ENCODE measurements around the gene ATP1A3.
"Not testable (repeated sequence)": the region's sequence is repeated elsewhere in the genome, so short reads cannot be mapped to it uniquely, and the experiment has no call there.

ATP1A3 gene

DNA sequence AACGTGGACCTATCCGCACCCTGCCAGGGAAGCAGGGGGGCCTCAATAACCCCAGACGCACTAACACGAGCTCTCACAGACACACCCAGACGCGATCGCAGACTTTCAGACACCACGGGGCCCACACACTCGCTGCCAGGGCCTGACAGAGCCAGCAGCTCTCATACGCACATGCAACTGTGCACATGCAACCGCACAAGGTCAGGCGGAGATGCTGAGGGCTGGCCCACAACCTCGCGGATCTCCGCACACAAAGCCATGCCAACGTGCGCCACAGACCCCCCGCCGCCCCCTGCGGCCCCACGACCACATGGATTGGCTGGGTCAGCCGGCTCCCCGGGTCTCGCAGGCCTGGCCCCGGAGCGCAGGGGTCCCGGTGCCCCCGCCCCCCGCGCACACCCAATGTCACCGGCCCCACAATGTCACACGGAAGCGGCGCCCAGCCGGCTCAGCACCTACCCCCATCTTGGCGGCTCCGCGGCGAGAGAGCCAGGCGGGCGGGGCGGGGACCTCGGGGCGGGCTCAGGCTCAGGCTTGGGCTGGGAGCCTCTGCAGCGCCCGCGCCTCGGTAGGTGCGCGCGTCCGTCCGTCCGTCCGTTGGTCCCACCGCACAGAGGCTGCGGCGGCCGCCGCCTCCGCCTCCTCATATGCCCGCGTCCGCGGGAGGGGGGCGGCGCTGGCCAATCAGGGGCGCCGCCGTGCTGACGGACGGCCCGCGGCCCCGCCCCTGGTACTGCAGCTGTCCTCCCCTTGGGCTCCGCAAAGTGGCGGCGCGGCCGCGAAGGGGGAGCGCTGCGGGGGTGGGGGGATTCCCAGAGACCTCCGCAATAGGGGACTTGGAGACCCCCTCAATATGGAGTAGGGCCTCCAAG is at the start of gene ATP1A3:
Gene ATP1A3 (minus strand): TSS at position 619 of the 872 bp plus-strand sequence. CDS start 154 bp downstream, at position 465.
- peak; percentile 79 for DNase-seq (ENCODE audit: low spot score)

DNA sequence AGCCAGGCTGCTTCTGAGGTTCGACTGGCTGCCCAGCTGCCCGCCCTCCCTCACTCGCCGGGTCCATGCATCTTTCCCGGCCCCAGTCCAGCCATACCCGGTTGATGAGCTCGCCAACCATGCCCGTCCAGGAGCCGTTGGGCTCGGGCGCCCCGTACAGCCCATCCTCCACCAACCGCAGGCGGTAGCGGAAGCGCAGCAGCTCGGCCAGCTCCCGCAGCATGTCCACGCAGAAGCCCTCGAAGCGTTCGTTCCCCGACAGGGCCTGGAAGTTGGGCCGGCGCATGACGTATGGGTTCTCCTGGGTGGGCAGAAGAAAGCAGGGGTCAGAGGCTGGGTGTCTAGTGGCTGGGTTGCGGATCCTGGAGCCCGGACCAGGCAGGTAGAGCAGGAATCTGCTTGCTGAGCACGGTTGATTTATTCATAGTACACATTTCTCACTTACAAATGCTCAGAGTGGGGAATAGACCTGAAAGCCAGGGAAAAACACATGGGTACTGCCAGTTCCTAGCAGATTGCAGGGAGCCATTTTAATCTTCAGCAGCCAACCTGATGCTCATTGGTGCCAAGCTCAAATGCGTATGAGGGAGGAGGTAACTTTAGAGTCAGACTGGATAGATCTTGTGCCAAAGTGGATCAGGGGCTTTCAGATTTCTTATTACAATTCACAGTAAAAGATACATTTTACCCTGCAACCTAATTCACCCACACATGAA is 48.6 kb upstream of the ATP1A3 start:
- DNase-seq (ENCODE audit: low spot score): peak; percentile 93

DNA sequence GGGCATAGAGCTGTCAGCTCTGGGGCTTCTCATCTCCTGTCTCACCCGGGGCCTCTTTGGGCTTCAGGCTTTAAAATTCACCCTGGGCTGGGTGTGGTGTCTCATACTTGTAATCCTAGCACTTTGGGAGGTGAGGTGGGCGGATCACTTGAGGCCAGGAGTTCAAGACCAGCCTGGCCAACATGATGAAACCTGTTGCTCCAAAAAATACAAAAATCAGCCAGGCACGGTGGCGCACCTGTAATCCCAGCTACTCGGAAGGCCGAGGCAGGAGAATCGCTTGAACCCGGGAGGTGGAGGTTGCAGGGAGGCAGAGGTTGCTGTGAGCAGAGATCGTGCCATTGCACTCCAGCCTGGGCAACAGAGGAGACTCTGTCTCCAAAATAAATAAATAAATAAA is 46.5 kb upstream of the ATP1A3 start:
- DNase-seq (ENCODE audit: low spot score): not testable (repeated sequence)

DNA sequence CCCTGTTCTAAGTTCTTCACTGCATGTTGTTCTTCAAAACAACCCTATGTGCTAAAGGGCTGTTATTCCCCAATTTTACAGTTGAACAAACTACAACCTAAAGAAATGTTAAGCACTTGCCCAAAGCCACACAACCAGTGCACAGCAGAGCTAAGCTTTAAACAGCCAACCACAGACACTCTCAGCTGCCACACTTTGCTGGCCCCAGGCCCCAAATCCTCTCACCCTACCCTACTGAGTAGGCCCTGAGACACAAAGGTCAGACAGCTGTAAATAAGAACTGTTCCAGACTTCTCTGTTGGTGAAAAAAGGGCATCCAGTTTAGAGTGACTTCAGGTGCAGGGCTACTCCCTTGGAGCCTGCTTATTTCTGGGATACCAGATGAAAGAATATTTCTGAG is 46.0 kb upstream of the ATP1A3 start:
- no peak for DNase-seq (ENCODE audit: low spot score)

DNA sequence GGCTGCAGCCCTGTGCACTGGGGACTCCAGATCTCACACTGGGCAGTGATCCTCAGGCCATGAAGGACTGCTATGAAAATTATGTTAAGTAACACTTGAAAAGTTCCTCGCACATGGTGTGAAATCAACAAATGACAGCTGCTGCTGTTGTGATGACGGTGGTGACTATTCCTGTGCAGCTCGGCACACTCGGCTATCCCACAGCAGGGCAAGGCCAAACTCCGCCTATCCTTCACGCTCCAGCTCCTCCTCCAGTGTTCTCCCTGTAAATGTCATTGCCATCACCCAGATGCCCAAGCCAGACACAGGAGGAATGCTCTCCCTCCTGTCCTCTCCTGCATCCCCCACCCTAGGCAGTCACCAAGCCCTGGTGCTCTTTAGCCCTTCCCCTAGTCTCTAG is 44.6 kb upstream of the ATP1A3 start:
- peak; percentile 49 for DNase-seq (ENCODE audit: low spot score)

DNA sequence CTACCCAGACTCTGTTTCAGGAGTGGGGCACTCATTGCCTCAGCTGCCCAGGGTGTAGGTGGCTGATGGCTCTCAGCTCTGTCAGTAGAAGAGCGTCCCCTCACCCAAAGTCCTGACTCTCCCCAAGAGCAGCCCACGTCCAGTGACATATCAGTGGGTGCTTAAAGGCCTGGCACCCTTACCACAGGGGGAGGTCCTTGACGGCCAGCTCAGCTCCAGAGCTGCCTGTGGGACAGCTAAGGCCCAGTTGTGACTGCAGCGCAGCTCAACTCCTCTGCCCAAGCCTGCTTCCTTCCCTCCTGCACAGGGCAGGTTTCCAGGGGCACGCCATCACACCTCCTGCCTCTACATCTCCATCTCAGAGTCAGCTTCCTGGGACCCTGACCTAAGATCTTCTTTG is 43.6 kb upstream of the ATP1A3 start:
- no peak for DNase-seq (ENCODE audit: low spot score)

DNA sequence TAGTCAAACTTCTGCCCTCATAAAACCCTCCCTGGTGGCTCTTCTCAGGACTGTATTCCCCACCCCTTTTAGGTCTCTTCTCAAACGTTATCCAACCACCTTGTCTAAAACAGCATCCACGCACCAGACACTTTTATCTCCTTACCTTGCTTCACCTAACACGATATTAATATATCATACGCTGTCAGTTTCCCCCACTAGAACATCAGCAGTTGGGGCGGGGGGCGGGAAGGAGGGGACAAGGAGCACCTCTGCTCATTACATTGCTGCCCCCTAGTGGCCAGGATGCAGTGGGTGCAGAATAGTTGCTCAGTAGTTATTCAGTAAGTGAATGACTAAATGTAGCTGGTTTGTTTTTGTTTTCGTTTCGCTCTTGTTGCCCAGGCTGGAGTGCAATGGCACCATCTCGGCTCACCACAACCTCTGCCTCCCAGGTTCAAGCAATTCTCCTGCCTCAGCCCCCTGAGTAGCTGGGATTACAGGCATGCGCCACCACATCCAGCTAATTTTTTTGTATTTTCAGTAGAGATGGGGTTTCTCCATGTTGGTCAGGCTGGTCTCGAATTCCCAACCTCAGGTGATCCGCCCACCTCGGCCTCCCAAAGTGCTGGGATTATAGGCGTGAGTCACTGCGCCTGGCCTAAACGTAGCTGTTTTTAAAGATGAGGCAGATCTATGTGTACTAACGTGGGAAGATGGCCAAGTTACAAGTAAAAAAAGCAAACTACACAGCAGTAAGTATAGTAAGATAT is 40.8 kb upstream of the ATP1A3 start:
- peak; percentile 81 for DNase-seq (ENCODE audit: low spot score)

DNA sequence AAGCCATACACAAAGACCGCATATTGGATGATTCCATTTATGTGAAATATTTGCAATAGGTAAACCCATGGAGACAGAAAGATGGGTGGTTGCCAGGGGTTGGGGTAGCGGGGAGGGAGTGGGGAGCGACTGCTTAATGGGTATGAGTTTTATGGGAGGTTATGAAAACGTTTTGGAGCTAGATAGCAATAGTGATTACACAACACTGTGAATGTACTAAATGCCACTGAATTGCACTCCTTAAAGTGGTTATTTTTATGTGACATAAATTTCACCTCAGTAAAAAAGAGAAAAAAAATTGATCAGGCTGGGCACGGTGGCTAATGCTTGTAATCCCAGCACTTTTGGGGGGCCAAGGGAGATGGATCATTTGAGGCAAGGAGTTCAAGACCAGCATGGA is 39.4 kb upstream of the ATP1A3 start:
- no peak for DNase-seq (ENCODE audit: low spot score)

DNA sequence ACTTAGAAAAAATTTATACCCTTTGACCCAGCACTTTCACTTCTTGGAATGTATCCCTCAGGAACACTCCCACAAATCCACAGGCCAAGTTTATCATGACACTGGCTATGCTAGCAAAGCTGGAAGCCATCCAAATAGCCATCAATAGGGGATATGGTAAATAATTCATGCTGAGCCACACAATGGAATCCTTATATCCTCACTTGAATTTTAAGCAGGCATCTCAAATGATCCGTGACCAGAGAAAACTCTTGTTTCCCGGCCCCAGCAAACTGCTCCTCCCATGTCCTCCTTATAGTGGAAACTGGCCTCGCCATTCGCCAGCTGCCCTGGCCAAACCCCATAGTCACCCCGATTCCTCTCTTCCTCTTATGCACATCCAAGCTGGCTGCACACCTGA is 38.4 kb upstream of the ATP1A3 start:
- DNase-seq (ENCODE audit: low spot score): no peak

DNA sequence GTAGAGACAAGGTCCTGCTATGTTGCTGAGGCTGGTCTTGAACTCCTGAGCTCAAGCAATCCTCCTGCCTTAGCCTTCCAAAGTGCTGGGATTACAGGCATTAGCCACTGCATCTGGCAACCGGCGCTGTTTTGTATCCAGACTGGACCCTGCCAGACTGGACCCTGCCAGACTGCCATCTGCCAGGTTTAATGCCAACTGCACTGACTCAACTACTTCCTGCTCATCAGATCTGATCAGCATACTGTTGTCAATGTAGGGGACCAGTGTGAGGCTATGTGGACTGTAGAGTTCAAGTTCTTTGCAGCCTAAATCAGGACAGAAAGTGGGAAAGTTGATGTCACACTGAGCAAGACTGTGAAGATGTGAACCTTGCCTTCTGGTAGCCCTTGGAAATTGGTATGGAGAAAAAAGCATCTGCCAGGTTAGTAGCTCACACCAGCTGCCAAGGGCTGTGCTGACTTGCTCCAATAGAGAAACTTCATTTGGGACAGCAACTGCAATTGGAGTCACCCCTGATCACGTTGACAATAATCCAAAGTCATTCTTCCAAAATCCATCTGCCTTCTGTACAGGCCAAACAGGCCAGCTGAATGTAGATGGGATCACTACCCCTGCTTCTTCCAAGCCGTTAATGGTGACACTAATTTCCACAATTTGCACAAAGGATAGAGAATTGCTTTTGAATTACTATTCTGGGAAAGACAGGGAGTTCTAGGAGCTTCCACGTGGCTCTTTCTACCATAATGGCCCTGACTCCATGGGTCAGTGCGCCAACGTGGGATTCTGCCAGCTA is 36.8 kb upstream of the ATP1A3 start:
- DNase-seq (ENCODE audit: low spot score): peak; percentile 68

DNA sequence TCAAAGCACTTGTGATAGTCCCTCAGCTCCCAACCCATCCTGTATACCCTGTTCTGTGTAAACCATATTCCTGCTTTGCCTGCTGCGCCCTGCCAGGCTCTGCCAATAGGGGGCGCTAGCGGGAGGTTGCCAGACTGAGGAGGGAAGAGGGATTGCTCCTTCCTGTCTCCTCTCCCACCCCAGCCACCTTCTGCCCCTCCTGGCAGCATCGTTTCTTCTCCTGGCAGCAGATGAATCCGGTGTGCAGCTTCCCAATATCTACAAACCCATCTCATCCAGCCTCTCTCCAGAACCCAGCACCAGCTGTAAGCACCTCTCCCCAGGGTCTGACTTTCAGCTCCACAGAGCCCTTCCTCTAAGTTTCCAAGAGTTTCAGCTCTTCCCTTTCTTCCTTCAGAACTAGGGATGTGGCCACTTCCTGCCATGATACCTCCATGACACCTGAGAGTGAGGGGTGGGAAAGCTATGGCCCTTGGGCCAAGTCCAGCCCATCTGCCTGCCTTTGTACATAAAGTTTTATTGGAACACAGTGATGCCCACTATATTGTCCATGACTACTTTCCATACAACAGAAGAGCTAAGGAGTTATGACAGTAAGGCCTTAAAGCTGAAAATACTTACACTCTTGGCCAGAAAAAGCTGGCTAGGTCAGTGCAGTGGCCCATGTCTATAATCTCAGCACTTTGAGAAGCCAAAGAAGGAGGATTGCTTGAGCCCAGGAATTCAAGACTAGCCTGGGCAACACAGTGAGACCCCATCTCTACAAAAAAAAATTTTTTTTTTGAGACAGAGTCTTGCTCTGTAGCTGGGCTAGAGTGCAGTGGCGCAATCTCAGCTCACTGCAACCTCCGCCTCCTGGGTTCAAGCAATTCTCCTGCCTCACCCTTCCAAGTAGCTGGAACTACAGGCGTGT is 34.5 kb upstream of the ATP1A3 start:
- peak; percentile 54 for DNase-seq (ENCODE audit: low spot score)

DNA sequence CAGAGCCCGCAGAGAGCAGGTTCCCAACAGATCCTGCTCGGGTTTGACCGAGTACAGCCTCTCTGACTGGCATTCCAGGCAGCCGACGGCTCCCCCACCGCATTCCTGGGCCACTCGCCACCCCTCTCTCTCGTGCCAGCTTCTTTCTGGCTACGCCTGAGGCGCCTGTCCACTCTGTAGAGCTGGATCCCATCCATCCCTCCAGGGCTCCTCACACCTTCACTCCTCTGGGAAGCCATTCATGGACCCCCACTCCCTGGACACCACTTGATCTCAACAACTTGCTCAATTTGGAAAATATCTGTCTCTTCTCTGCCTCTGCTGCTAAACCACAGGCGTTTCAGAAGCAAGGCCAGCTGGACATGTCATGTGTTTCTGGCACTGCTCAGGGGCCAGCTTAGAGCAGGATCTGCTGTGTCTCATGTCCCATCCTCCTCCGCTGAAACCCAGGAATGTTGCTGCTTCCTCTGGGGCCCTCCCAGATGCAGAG is 30.6 kb upstream of the ATP1A3 start:
- peak; percentile 88 for DNase-seq (ENCODE audit: low spot score)

DNA sequence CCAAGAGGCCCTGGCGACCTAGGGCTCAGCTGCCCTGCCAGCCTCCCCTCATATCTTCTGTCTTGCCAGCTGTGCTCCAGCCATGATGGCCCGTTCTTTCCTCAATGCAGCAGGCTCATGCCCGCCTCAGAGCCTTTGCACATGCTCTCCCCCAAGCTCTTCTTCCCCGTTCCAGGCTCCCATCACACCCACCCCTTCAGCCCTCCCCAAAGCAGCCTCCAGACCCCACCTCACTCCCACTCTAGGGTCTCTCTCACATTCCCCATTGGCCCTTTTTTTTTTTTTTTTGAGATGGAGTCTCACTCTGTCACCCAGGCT is 29.9 kb upstream of the ATP1A3 start:
- DNase-seq (ENCODE audit: low spot score): no peak

DNA sequence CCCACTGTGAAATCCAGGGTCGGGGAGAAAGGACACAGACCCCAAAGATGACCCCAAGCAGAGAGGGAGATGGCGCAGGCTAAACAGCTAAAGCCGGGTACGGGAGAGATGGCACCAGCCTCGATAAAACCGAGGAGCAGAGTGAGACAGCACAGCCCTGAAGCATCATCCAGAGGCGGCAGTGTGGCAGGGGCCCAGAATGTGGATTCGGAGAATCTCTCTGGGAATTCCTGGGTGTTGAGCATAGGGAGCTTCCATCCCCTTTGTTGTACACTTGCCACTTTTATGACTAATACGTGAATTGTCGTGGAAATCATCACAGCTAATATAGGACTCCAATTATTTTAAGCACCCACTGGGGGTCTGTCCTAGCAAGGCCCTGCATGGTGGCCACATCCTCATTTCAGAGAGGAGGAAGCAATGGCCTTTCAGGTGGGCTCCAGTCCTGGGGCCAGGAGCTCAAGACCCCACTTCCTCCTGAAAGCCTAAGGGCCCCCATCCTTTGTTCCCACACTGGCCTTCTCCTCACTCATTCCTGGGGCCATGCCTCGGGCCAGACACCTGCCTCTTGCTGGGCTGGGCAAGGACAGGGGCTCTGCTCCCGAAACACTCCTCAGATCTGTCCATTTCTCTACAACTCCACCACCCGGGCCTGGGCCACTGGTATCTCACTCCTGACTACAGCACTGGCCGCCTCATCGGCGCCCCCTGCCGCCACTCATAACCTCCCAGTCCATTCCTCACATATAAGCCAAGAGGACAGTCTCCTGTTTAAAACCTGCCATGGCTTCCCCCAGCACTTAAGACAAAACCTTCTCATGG is 29.3 kb upstream of the ATP1A3 start:
- DNase-seq (ENCODE audit: low spot score): peak; percentile 54

DNA sequence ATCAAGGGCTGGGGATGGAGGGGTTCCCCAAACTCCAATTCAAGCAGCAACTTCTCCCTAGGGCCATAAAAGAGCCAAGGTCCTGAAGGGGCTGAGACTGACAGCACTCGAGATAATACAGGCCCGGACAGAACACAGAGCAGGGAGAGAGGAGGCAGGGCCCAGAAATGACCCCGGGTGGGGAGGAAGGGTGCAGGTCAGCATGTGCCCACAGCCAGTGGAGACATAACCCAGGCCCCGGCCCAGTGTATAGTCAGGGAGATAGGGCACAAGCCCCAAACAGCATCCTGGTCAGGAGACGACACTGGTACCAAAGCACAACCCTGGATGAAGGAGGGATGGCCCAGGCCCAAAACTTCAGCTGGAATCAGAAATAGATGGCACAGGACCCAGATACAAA is 28.6 kb upstream of the ATP1A3 start:
- DNase-seq (ENCODE audit: low spot score): no peak

DNA sequence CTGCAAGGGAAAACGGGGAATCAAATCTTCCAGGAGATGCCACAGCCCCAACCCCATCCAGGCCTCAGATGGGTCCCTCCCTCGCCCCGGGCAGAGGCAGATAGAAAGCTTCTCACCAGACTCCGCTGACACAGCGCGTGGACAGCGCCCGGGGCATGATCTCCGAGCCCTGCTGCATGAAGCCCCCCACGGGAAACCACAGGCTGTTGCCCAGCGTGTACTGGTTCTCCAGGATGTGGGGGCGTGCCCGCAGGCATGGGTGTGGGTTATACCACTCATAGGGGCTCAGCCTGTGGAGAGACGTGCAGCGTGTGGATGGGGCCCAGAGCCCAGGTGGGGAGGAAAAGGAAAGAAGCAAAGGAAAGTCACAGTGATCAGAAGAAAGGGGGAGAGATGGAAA is 27.2 kb upstream of the ATP1A3 start:
- no peak for DNase-seq (ENCODE audit: low spot score)

DNA sequence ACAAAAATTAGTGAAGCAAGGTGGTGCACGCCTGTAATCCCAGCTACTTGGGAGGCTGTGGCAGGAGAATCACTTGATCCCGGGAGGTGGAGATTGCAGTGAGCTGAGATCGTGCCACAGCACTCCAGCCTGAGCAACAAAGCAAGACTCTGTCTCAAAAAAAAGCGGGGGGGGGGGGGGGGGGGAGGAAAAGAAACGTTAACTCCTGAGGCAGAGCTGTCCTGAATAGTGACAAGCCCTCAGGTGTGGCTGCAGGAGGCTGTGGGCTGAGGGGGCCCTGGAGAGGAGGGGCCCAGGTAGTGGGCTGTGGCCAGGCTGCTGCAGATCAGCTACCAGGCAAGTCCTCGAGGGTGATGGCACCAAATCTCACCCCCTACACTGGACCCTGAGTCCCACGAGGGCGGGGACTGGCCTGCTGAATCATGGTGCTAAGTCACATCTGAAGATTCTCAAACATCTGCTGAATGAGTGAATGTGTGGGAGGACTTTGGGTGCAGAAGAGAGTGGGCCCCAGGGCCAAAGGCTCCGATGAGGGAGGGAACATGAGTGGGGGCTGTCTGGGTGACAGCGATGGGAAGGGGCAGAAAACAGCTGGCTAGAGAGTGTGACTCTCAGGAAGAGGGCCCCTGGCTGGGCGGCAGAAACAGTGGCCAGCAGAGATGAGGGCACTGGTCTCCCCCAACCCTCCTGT is 24.6 kb upstream of the ATP1A3 start:
- DNase-seq (ENCODE audit: low spot score): no peak

DNA sequence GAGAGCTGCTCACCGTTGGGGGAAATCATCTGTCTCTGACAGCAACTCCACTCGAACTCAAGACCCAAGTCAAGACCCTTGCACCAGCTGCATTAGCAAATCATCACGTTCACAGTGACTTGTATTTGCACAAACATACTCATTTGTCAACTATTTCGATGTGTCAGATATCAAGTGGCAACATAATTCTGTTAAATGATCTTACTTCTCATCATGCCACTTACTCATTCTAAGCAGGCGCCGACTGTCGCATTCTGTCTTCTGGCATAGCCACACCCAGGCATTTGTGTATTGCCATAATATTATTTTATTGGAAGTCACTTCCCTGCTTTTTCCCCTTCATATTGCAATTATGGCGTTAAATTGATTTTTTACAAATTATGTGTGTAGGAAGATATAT is 23.0 kb upstream of the ATP1A3 start:
- no peak for DNase-seq (ENCODE audit: low spot score)

DNA sequence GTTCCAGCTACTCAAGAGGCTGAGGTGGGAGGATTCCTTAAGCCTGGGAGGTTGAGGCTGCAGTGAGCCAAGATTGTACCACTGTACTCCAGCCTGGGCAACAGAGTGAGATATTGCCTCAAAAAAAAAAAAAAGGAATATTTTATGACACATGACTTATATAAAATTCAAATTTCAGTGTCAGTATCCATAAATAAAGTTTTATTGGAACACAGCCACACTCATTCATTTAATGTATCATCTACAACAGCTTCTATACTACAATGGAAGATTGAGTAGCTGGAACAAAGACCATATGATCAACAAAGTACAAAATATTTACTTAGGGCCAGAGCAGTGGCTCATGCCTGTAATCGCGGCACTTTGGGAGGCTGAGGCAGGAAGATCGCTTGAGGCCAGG is 18.7 kb upstream of the ATP1A3 start:
- DNase-seq (ENCODE audit: low spot score): not testable (repeated sequence)

Data from cerebellar cortex (tissue), 1 donor.